NCI-H1092 (cell line): ENCODE data around the gene ITGAV.

ENCODE experiments used
- DNase-seq: peaks from one replicate; lab custom pipeline; 2025; lab: John Stamatoyannopoulos, UW

The ITGAV gene

GRCh38 chr2:186612555-186613440 lies 22.9 kb downstream of the ITGAV start:
- no peak for DNase-seq

- DNase-seq, result no peak
Observed at GRCh38 chr2:186614373-186614772, 24.5 kb downstream of the ITGAV start.

- no peak for DNase-seq
Observed at GRCh38 chr2:186617148-186617547, 27.3 kb downstream of the ITGAV start.

- DNase-seq, result no peak
Observed at GRCh38 chr2:186617771-186618170, 27.9 kb downstream of the ITGAV start.

- no peak for DNase-seq
Observed at GRCh38 chr2:186618696-186619095, 28.8 kb downstream of the ITGAV start.

- no peak for DNase-seq
Observed at GRCh38 chr2:186623084-186623483, 33.2 kb downstream of the ITGAV start.

GRCh38 chr2:186624276-186624675 lies 34.4 kb downstream of the ITGAV start:
- DNase-seq, result no peak

GRCh38 chr2:186629250-186629996 lies 39.6 kb downstream of the ITGAV start:
- DNase-seq, result no peak

GRCh38 chr2:186632417-186632816 lies 42.6 kb downstream of the ITGAV start:
- no peak for DNase-seq

GRCh38 chr2:186634701-186635100 lies 44.8 kb downstream of the ITGAV start:
- DNase-seq, result no peak

- no peak for DNase-seq
Observed at GRCh38 chr2:186636800-186637496, 47.1 kb downstream of the ITGAV start.

- no peak for DNase-seq
Observed at GRCh38 chr2:186637497-186637800, 47.6 kb downstream of the ITGAV start.

- no peak for DNase-seq
Observed at GRCh38 chr2:186639939-186640338, 50.1 kb downstream of the ITGAV start.

GRCh38 chr2:186641132-186641806 lies 51.4 kb downstream of the ITGAV start:
- no peak for DNase-seq

- DNase-seq, result peak; percentile 3
Observed at GRCh38 chr2:186641807-186642321, 52.0 kb downstream of the ITGAV start.

GRCh38 chr2:186644791-186645190 lies 54.9 kb downstream of the ITGAV start:
- no peak for DNase-seq

- no peak for DNase-seq
Observed at GRCh38 chr2:186645999-186646398, 56.1 kb downstream of the ITGAV start.

GRCh38 chr2:186648130-186648529 lies 58.3 kb downstream of the ITGAV start:
- no peak for DNase-seq

- no peak for DNase-seq
Observed at GRCh38 chr2:186653511-186653910, 63.7 kb downstream of the ITGAV start.

GRCh38 chr2:186659383-186659782 lies 69.5 kb downstream of the ITGAV start:
- no peak for DNase-seq

GRCh38 chr2:186664385-186665043 lies 74.7 kb downstream of the ITGAV start:
- DNase-seq, result no peak
